ENCODE measurements around the gene CPNE1.
"Not testable (repeated sequence)": the region's sequence is repeated elsewhere in the genome, so short reads cannot be mapped to it uniquely, and the experiment has no call there.

The CPNE1 gene

GRCh38 chr20:35697696-35698297 is 33.1 kb upstream of the CPNE1 start:
- no peak for ATAC-seq
- TF ChIP-seq ZNF70 (CRISPR knock-in tag; IDR thresholded peaks at IDR 0.05), result no peak
- no peak for TF ChIP-seq OSR1 (CRISPR knock-in tag; IDR thresholded peaks at IDR 0.05)
- TF ChIP-seq RARB (CRISPR knock-in tag; IDR thresholded peaks at IDR 0.05), result no peak
- no peak for TF ChIP-seq CREB5 (CRISPR knock-in tag; IDR thresholded peaks at IDR 0.05; ENCODE audit: low read depth)
- TF ChIP-seq TOX (CRISPR knock-in tag; IDR thresholded peaks at IDR 0.05; ENCODE audit: borderline replicate concordance), result no peak
- no peak for TF ChIP-seq ZNF565 (CRISPR knock-in tag; conservative IDR thresholded peaks at IDR 0.05; ENCODE audit: low read depth)
- no peak for TF ChIP-seq PPARA (CRISPR knock-in tag; IDR thresholded peaks at IDR 0.05; ENCODE audit: borderline replicate concordance)
- TF ChIP-seq CSRNP3 (CRISPR knock-in tag; IDR thresholded peaks at IDR 0.05), result no peak

GRCh38 chr20:35695978-35696377 is 31.3 kb upstream of the CPNE1 start:
- ATAC-seq, result no peak
- no peak for TF ChIP-seq PPARA (CRISPR knock-in tag; IDR thresholded peaks at IDR 0.05; ENCODE audit: borderline replicate concordance)
- TF ChIP-seq TOX (CRISPR knock-in tag; IDR thresholded peaks at IDR 0.05; ENCODE audit: borderline replicate concordance), result no peak
- TF ChIP-seq, protein P1, sequence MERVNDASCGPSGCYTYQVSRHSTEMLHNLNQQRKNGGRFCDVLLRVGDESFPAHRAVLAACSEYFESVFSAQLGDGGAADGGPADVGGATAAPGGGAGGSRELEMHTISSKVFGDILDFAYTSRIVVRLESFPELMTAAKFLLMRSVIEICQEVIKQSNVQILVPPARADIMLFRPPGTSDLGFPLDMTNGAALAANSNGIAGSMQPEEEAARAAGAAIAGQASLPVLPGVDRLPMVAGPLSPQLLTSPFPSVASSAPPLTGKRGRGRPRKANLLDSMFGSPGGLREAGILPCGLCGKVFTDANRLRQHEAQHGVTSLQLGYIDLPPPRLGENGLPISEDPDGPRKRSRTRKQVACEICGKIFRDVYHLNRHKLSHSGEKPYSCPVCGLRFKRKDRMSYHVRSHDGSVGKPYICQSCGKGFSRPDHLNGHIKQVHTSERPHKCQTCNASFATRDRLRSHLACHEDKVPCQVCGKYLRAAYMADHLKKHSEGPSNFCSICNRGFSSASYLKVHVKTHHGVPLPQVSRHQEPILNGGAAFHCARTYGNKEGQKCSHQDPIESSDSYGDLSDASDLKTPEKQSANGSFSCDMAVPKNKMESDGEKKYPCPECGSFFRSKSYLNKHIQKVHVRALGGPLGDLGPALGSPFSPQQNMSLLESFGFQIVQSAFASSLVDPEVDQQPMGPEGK (CRISPR knock-in tag; IDR thresholded peaks at IDR 0.05; ENCODE audit: borderline replicate concordance), result no peak
- no peak for TF ChIP-seq CREB5 (CRISPR knock-in tag; IDR thresholded peaks at IDR 0.05; ENCODE audit: low read depth)

GRCh38 chr20:35695245-35695749 is 30.6 kb upstream of the CPNE1 start:
- ATAC-seq, result no peak

DNA sequence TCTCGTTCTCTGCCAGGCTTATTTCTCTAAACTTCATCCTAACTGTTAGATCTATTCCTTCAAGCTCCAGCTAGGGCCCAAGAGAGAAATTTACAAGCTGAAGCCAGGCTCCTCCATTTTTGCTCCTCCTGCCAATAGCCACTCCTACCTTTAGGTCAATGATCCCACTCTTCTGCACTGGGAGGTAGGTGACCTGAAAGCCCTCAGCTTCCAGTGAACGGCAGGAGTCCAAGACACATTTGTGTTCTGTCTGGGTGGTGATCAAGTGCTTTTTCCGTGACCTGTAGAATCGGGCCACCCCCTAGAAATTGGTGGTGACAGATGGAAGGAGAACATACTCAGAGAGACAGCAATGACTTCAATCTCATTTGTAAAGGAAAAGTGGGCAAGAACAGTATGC is 25.6 kb upstream of the CPNE1 start:
- no peak for TF ChIP-seq SNAI2 (CRISPR knock-in tag; IDR thresholded peaks at IDR 0.05)
- TF ChIP-seq ZNF565 (CRISPR knock-in tag; conservative IDR thresholded peaks at IDR 0.05; ENCODE audit: low read depth), result no peak
- no peak for TF ChIP-seq ZFP3 (CRISPR knock-in tag; IDR thresholded peaks at IDR 0.05)
- no peak for TF ChIP-seq ISL1 (CRISPR knock-in tag; IDR thresholded peaks at IDR 0.05)
- no peak for TF ChIP-seq ESRRG (CRISPR knock-in tag; IDR thresholded peaks at IDR 0.05)
- TF ChIP-seq BACH2 (CRISPR knock-in tag; IDR thresholded peaks at IDR 0.05; ENCODE audit: borderline replicate concordance), result no peak
- TF ChIP-seq ZNF8 (CRISPR knock-in tag; IDR thresholded peaks at IDR 0.05), result no peak
- no peak for TF ChIP-seq ZNF70 (CRISPR knock-in tag; IDR thresholded peaks at IDR 0.05)
- no peak for TF ChIP-seq TSHZ2 (CRISPR knock-in tag; IDR thresholded peaks at IDR 0.05)
- no peak for TF ChIP-seq ARNTL (CRISPR knock-in tag; IDR thresholded peaks at IDR 0.05; ENCODE audit: borderline replicate concordance, low read depth)
- no peak for ATAC-seq

More at GRCh38 chr20:35695245-35695749, 30.6 kb upstream of the CPNE1 start:
- TF ChIP-seq RARB (CRISPR knock-in tag; IDR thresholded peaks at IDR 0.05) (no peak), ZC3H10 (CRISPR knock-in tag; IDR thresholded peaks at IDR 0.05) (no peak), TCF4 (CRISPR knock-in tag; IDR thresholded peaks at IDR 0.05; ENCODE audit: borderline replicate concordance) (no peak), ZFP30 (CRISPR knock-in tag; IDR thresholded peaks at IDR 0.05) (no peak), ZNF8 (CRISPR knock-in tag; IDR thresholded peaks at IDR 0.05) (no peak), SNAI2 (CRISPR knock-in tag; IDR thresholded peaks at IDR 0.05) (no peak), TOX (CRISPR knock-in tag; IDR thresholded peaks at IDR 0.05; ENCODE audit: borderline replicate concordance) (no peak), ZNF70 (CRISPR knock-in tag; IDR thresholded peaks at IDR 0.05) (no peak)
- TF ChIP-seq, protein P1 (CRISPR knock-in tag; IDR thresholded peaks at IDR 0.05; ENCODE audit: borderline replicate concordance), result no peak

DNA sequence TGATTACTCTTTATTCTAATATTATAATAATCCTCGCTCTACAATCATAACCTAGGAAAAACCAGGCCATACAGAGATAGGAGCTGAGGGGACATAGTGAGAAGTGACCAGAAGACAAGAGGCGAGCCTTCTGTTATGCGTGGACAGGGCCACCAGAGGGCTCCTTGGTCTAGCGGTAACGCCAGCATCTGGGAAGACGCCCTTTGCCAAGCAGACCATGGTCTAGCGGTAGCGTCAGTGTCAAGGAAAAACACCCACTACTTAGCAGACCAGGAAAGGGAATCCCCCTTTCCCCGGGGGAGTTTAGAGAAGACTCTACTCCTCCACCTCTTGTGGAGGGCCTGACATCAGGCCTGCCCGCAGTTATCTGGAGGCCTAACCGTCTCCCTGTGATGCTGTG is 22.2 kb upstream of the CPNE1 start:
- ATAC-seq, result not testable (repeated sequence)

- not testable (repeated sequence) for ATAC-seq
Observed at GRCh38 chr20:35685368-35685767, 20.7 kb upstream of the CPNE1 start.

Data from SK-N-SH treated with all-trans-retinoic acid at 6 μM for 48 hours (cell line).